ENCODE data around the gene ZBTB37.
A peak's percentile ranks its signal among the peaks of the same experiment; 100 is the strongest.

The ZBTB37 gene

DNA sequence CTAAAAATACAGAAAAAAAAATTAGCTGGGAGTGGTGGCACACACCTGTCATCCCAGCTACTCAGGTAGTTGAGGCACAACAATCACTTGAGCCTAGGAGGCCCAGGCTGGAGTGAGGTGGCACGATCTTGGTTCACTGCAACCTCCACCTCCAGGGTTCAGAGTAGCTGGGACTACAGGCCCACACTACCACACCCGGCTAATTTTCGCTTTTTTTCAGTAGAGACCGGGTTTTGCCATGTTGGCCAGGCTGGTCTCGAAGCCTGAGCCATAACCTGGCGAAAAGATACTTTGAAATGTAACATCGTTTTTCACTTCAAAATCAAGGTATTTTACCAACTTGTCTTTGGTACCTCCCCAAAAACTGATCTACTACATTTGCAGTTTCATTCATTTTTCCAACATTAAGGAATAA, 6.4 kb upstream of the ZBTB37 start:
- TF ChIP-seq ZFX (IDR thresholded peaks at IDR 0.05), result no peak
- TF ChIP-seq, protein P1, sequence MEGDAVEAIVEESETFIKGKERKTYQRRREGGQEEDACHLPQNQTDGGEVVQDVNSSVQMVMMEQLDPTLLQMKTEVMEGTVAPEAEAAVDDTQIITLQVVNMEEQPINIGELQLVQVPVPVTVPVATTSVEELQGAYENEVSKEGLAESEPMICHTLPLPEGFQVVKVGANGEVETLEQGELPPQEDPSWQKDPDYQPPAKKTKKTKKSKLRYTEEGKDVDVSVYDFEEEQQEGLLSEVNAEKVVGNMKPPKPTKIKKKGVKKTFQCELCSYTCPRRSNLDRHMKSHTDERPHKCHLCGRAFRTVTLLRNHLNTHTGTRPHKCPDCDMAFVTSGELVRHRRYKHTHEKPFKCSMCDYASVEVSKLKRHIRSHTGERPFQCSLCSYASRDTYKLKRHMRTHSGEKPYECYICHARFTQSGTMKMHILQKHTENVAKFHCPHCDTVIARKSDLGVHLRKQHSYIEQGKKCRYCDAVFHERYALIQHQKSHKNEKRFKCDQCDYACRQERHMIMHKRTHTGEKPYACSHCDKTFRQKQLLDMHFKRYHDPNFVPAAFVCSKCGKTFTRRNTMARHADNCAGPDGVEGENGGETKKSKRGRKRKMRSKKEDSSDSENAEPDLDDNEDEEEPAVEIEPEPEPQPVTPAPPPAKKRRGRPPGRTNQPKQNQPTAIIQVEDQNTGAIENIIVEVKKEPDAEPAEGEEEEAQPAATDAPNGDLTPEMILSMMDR (conservative IDR thresholded peaks at IDR 0.05), result no peak
- H3K27ac ChIP-seq, result no peak overlapping the region

DNA sequence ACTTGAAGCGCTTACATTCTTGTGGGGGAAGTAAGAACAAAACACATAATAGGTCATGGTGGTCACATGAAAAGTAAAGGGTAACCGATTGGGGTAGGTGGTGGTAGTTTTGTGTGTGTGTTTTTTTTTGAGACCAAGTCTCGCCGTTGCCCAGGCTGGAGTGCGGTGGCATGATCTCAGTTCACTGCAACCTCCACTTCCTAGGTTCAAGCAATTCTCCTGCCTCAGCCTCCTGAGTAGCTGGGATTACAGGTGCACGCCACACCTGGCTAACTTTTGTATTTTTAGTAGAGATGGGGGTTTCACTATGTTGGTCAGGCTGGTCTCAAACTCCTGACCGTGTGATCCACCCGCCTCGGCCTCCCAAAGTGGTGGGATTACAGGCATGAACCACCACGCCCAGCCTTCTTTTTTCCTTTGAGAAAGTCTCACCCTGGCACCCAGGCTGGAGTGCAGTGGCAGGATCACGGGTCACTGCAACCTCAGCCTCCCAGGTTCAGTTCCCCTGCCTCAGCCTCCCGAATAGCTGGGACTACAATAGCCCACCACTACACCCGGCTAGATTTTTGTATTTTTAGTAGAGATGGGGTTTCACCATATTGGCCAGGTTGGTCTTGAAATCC, 5.9 kb upstream of the ZBTB37 start:
- H3K27ac ChIP-seq, result peak overlapping the region; percentile 6

DNA sequence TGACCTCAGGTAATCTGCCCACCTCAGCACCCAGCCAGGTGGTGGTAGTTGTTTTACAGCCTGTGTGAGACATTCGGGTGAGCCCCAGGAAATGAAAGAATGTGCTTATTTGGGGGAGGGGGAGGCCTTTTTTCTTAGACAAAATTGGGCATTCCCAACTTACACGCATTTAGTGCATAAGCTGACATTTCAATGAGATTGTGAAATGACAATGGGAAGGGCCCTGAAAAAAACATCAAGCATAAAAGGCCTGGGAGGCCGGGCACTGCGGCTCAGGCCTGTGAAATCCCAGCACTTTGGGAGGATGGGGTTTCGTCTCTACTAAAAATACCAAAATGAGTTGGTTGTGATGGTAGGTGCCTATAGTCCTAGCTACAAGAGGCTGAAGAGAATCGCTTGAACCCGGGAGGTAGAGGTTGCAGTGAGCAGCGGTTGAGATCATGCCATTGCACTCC, 5.4 kb upstream of the ZBTB37 start:
- peak overlapping the region; percentile 6 for H3K27ac ChIP-seq
- no peak for TF ChIP-seq ZFX (IDR thresholded peaks at IDR 0.05)
- TF ChIP-seq, protein P1 (conservative IDR thresholded peaks at IDR 0.05), result no peak

DNA sequence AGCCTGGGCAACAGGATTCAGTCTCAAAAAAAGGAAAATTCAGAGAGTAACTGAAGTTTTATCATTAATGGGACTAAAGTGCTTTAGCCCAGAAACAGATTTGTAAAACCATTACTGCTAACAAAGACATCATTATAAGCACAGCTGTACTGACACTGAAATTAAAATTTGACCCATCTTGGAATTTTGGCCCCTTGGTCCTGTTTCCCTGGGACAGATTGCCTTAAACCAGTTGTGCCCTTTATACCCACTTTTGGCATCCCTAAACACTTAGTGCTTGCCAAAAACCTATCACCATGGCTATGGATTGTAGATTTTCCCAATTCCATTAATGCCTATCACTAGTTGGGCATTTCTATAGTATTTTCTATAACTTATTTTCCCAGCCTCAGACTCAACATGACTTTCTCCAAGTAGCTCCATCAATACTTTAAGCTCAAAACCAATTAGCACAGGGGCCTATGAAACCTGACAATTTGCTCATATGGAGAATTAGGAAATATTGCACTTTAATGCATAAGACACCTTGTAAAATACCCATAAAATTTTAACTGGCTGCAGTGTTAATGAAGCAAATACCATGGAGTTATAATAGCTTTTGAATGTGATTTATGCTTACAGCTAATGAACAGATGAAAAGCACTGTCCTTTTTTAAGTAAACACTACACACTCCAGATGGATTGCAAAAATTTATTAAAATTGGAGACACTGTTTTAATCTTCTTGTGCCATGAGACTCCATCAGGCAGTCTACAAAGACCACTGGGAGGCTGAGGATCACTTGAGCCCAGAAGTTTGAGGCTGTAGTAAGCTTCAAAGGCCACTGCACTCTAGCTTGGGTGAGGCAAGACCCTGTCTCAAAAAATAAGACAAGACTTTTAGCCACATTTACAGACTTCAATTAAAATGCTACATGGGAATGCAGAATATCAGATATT, 4.7 kb upstream of the ZBTB37 start:
- TF ChIP-seq ZFX (IDR thresholded peaks at IDR 0.05), result no peak
- TF ChIP-seq, protein P1 (conservative IDR thresholded peaks at IDR 0.05), result no peak
- peak overlapping the region; percentile 6; the same call in 1 of the 2 replicates for H3K27ac ChIP-seq

DNA sequence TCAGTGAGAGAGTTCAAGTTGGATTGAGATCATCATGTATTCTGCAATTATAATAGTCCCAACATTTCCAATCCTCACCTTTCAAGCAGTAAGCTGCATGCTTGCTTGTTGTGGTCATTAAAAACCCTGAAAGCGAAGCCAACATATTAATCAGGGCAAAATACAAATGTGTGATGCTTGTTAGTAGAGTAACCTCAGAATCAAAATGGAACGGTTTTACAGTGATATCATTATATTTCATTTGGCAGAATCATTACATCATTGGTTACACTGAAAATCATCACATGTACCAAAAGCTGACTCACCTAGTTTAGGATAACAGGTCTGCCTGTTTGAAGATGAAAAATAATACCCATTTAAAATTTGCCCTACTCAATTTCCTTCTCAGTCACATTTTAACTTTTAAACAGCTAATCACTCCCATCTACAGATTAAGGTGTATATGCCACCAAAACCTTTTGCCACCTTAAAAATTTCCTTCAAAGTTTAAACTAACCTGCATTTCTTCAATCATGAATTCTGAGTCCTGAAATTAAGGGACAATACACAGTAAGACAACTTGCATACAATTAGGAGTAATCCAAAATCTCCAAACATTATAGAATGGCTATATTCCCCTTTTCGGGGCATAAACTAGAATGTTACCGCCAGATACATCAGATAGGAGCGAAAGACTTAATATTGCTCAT, 3.9 kb upstream of the ZBTB37 start:
- H3K27ac ChIP-seq, result peak overlapping the region; percentile 14
- TF ChIP-seq, protein P1 (conservative IDR thresholded peaks at IDR 0.05), result no peak
- no peak for TF ChIP-seq ZFX (IDR thresholded peaks at IDR 0.05)

DNA sequence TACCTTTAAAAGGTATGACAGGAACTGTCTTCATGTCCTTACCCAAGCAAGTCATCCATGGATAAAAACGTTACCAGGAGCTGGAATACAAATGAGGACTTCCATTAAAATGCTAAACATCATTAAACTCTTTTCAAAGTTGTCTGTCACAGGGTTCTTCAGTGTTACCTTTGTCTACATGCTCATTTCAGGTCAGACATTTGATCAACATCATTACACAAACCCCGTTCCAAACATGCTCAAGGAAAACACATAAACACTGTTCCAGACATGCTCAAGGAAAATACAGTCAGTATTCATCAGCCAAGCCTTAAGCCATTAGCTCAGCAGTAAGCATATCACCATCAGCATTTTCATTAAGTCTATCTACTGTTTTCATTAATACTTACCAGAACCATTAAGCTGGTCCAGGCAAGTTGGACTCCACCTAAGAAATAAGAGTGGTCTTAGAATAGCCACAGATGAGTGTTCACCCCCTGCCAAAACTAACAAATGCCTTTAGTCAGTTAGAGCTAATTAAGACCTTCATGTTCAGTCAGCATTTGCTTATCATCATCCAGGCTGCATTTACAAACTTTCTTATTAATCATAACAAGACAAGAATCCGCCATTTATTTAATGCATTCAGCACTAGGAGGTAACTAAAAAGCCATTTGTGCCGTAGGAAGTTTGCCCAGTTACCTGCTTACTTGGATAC, 2.6 kb upstream of the ZBTB37 start:
- H3K27ac ChIP-seq, result no peak overlapping the region
- TF ChIP-seq, protein P1 (conservative IDR thresholded peaks at IDR 0.05), result no peak
- no peak for TF ChIP-seq ZFX (IDR thresholded peaks at IDR 0.05)

DNA sequence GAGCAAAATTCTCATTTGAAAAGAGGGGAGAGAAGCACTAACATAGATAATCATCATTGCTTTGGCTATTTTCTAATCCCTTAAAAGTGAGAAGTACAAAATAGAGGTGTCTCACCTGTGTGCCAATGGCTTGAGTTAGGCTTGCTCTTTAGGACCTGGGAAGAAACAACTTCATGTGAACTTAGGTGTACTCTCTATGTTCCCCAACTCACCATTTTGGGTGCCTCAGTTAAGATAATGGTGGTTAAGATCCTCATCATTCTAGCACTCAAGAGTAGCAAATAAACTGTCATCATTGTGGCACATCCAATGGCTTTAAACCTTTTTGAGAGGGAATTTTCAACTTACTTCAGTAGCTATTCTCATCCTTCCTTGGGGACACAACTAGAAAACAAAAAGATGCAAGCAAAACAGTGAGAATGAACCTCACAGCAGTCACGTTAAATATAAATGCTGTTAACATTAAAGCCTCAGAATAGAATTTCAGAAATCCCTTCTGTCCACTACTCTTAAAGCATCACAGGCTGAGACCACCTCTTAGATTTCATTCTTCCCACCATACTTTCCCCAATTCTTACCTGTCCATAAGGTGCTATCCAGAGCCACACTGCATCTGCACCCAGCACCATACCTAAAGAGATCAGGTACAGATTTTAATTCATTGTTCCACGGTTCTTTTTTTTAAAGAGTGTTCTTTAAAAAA, 1.6 kb upstream of the ZBTB37 start:
- no peak for TF ChIP-seq ZFX (IDR thresholded peaks at IDR 0.05)
- TF ChIP-seq, protein P1 (conservative IDR thresholded peaks at IDR 0.05), result no peak
- H3K27ac ChIP-seq, result peak overlapping the region; percentile 90

Measured in C4-2B (cell line).